Brain microvascular endothelial cell (primary cell): ENCODE results near the gene EPAS1.

ENCODE experiments used
- DNase-seq: peaks from one replicate; pipeline ENCODE4 v3.0.0-alpha.2; 2020
- H3K27ac ChIP-seq: fragments of 250-450 bp; sonication (Bioruptor Pico); 2 replicates; pipeline ENCODE4 v1.5.1; 2020; ENCODE audit warnings: mild to moderate bottlenecking, moderate library complexity
- H3K27me3 ChIP-seq: fragments of 250-450 bp; sonication (Bioruptor Pico); replicated peaks from 2 replicates; pipeline ENCODE4 v1.5.1; 2020; ENCODE audit warnings: mild to moderate bottlenecking
- H3K36me3 ChIP-seq: fragments of 250-450 bp; sonication (Bioruptor Pico); replicated peaks from 2 replicates; pipeline ENCODE4 v1.5.1; 2020; ENCODE audit warnings: mild to moderate bottlenecking
- H3K4me3 ChIP-seq: 2 replicates; pipeline ENCODE4 v1.5.1; 2011; ENCODE audit warnings: low read depth, mild to moderate bottlenecking, control low read depth, low read length, moderate library complexity
- CTCF ChIP-seq: IDR thresholded peaks from 2 replicates; pipeline ENCODE4 v1.5.1; 2011; ENCODE audit warnings: low read depth, mild to moderate bottlenecking, moderate library complexity, low read length, control low read depth, inconsistent platforms; ENCODE audit errors: missing control alignments
- in situ Hi-C: cut with HindIII; loops from 2 replicates; pipeline ENCODE4 v1.10.0; 2017; ENCODE audit warnings: low sequenced_read_pairs, low pct_ligation_motif_present

The EPAS1 gene

GRCh38 chr2:46367286-46367685 is 70.1 kb downstream of the EPAS1 start:
- Histone ChIP-seq H3K36me3 (peaks cover 47% of the 10 kb centered on the region), H3K27ac (no peak overlapping the region), H3K27me3 (no peaks in the 10 kb centered on the region), H3K4me3 (no peak overlapping the region)
- DNase-seq: no peak
- in situ Hi-C loops: no loop called here
- no peak for TF ChIP-seq CTCF

- H3K27me3 ChIP-seq: no peaks in the 10 kb centered on the region
- no peak for DNase-seq
- H3K4me3 ChIP-seq: no peak overlapping the region
- H3K36me3 ChIP-seq: peaks cover 54% of the 10 kb centered on the region
- no peak overlapping the region for H3K27ac ChIP-seq
- in situ Hi-C loops: no loop called here
- no peak for TF ChIP-seq CTCF
Observed at GRCh38 chr2:46368401-46368800, 71.2 kb downstream of the EPAS1 start.

GRCh38 chr2:46369783-46370182 is 72.6 kb downstream of the EPAS1 start:
- Histone ChIP-seq H3K4me3 (no peak overlapping the region), H3K36me3 (peaks cover 58% of the 10 kb centered on the region), H3K27me3 (no peaks in the 10 kb centered on the region), H3K27ac (no peak overlapping the region)
- in situ Hi-C loops: no loop called here
- no peak for TF ChIP-seq CTCF
- DNase-seq: no peak

- peaks cover 72% of the 10 kb centered on the region for H3K36me3 ChIP-seq
- no peak for TF ChIP-seq CTCF
- H3K27me3 ChIP-seq: no peaks in the 10 kb centered on the region
- DNase-seq: no peak
- no peak overlapping the region for H3K27ac ChIP-seq
- in situ Hi-C loops: no loop called here
- no peak overlapping the region for H3K4me3 ChIP-seq
Observed at GRCh38 chr2:46371854-46372253, 74.6 kb downstream of the EPAS1 start.

GRCh38 chr2:46372475-46372874 is 75.3 kb downstream of the EPAS1 start:
- Histone ChIP-seq H3K27me3 (no peaks in the 10 kb centered on the region), H3K36me3 (peaks cover 75% of the 10 kb centered on the region), H3K4me3 (no peak overlapping the region), H3K27ac (no peak overlapping the region)
- no peak for DNase-seq
- in situ Hi-C loops: no loop called here
- TF ChIP-seq CTCF: no peak

GRCh38 chr2:46373238-46373637 is 76.0 kb downstream of the EPAS1 start:
- TF ChIP-seq CTCF: no peak
- in situ Hi-C loops: no loop called here
- no peak for DNase-seq
- Histone ChIP-seq H3K4me3 (no peak overlapping the region), H3K27ac (no peak overlapping the region), H3K27me3 (no peaks in the 10 kb centered on the region), H3K36me3 (peaks cover 78% of the 10 kb centered on the region)
